Muscle layer of colon (tissue), 2 donors: ENCODE results near the gene PRLR.

ENCODE experiments used
- H3K27ac ChIP-seq: one replicate; pipeline ENCODE4 v1.7.0; 2013; ENCODE audit warnings: low read depth, mild to moderate bottlenecking, low read length, moderate library complexity
- H3K27me3 ChIP-seq, 2 donors: one replicate each; pipeline ENCODE4 v1.7.0; 2013; ENCODE audit warnings: low read length in 2 of 2, mild to moderate bottlenecking in 2 of 2; ENCODE audit not compliant: insufficient read depth in 2 of 2, control insufficient read depth in 1 of 2
- H3K36me3 ChIP-seq: one replicate; pipeline ENCODE4 v1.7.0; 2013; ENCODE audit warnings: mild to moderate bottlenecking, low read length; ENCODE audit not compliant: insufficient read depth
- H3K4me1 ChIP-seq: one replicate; pipeline ENCODE4 v1.7.0; 2013; ENCODE audit warnings: mild to moderate bottlenecking, low read length; ENCODE audit not compliant: insufficient read depth
- H3K4me3 ChIP-seq, 2 donors: one replicate each; pipeline ENCODE4 v1.7.0; 2013; ENCODE audit warnings: low read length in 2 of 2, low read depth in 1 of 2, mild to moderate bottlenecking in 1 of 2, moderate library complexity in 1 of 2
- H3K9ac ChIP-seq: one replicate; pipeline ENCODE4 v1.7.0; 2013; ENCODE audit warnings: low read length
- H3K9me3 ChIP-seq: one replicate; pipeline ENCODE4 v1.7.0; 2013; ENCODE audit warnings: mild to moderate bottlenecking, low read length
- donor health status: abdominal sarcoma.
- donor health status: Adenocarcinoma of cecum.

Gene PRLR

DNA sequence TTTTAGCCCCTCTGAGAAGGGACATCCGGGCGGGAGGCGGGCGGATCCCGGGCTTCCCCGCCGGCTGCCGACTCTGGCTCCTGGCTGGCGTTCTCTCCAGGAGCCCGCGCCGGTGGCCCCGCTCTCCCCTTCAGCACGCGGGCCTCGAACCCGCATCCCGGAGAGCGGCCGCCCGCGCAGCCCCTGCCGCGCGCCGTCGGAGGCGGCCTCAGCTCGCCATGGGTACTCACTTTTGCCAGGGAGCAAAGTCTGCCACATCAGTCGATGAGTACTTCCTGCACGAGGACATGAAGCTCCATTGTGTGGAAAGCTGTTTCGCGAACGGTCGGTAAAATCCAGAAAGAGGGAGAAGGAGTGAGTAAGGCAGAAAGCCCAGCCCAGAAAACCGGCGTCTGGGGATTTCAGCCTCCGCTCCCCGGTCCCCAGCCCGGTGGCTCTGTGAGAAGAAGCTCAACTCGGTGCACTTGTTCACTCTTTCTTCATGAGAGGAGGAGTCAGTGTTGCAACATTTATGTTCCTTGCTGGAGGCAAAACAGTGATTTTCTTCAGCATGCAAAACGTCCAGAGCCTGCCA lies at the start of gene PRLR:
Gene PRLR (minus strand): TSS at position 450 of the 574 bp plus-strand sequence. CDS start 140,867 bp downstream, outside the sequence.
- H3K9me3 ChIP-seq, result no peaks in the 10 kb centered on the region
- peaks cover 13 to 16% of the 10 kb centered on the region in 2 donors for H3K27me3 ChIP-seq
- no peak within 1 kb of the TSS for H3K27ac ChIP-seq
- H3K4me3 ChIP-seq, result peak within 1 kb of the TSS; percentile 24 to 59
- H3K36me3 ChIP-seq, result no peaks in the 10 kb centered on the region
- peaks cover 7% of the 10 kb centered on the region for H3K4me1 ChIP-seq
- H3K9ac ChIP-seq, result no peak within 1 kb of the TSS

DNA sequence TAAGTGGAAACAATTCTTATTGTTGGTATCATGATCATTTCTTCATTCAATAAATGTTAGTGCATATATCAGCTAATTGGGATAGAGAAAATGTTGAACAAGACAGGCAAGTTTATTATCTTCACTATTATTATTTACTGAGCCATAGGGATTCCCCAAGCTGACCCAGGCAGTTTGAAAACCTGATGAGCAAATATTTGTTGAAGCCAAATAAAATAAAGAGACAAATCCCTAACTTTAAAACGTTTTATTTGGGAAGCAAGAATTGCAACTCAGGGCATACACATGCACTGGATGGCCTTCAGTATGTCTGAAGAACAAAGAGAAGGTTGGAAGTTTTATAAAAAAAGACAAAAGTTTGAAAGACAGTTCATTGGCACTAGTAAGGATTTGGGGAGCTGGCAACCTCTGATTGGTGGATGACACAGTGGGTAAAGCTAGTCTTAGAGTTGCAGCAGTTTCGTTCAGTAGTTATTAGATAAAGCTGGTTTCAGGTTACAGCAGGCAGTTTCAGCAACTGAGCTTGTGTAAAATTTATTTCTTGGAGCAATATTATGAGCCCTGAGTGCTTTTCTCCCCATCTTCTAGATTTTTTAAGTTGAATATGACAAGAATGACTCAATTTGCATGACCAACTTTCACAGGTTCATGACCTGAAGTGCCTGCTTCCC lies 44.7 kb upstream of the PRLR start:
- no peak overlapping the region for H3K4me3 ChIP-seq
- no peaks in the 10 kb centered on the region for H3K27me3 ChIP-seq
- H3K9ac ChIP-seq, result no peak overlapping the region
- H3K27ac ChIP-seq, result no peak overlapping the region
- no peaks in the 10 kb centered on the region for H3K4me1 ChIP-seq
- no peaks in the 10 kb centered on the region for H3K9me3 ChIP-seq
- H3K36me3 ChIP-seq, result no peaks in the 10 kb centered on the region

DNA sequence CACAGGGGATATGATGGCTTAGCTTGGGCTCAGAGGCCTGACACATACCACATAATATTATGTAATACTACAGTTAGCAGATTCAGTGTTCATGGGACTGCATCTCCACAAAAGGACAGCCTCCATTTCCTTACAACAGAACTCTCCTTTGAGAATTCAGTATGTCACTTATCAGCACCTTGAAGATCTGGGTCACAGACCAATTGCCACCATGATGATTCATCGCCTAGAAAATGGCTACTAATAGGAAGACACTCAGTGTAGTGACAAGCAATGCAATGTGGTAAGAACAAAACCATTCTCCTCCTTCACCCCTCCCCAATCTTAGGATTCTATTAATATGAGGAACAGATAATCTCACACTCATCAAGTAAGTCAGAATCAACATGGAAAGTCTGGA lies 38.7 kb upstream of the PRLR start:
- Histone ChIP-seq H3K4me3 (no peak overlapping the region), H3K9ac (no peak overlapping the region), H3K4me1 (no peaks in the 10 kb centered on the region), H3K27ac (no peak overlapping the region), H3K36me3 (no peaks in the 10 kb centered on the region), H3K9me3 (no peaks in the 10 kb centered on the region), H3K27me3 (no peaks in the 10 kb centered on the region)

DNA sequence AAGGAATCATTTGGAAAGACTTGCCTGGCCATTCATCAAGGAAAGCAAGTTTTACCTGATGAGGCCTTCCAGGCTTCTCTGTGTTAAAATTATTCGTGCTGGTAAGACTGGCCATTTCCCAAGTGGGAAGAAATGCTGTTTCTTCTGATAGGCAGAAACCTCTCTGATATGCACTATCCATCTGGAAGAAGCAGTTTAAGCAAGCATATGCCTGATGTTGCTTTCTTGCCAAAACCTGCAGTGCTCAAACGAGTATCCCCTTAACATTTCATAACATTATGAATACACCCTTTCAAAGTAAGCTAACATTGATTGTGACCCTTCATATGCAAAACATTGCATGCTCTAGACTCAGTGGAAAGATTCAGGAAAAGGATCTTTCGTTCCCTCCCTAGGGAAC lies 36.0 kb upstream of the PRLR start:
- Histone ChIP-seq H3K9me3 (no peaks in the 10 kb centered on the region), H3K4me1 (no peaks in the 10 kb centered on the region), H3K27ac (no peak overlapping the region), H3K9ac (no peak overlapping the region), H3K4me3 (no peak overlapping the region), H3K27me3 (no peaks in the 10 kb centered on the region), H3K36me3 (no peaks in the 10 kb centered on the region)

DNA sequence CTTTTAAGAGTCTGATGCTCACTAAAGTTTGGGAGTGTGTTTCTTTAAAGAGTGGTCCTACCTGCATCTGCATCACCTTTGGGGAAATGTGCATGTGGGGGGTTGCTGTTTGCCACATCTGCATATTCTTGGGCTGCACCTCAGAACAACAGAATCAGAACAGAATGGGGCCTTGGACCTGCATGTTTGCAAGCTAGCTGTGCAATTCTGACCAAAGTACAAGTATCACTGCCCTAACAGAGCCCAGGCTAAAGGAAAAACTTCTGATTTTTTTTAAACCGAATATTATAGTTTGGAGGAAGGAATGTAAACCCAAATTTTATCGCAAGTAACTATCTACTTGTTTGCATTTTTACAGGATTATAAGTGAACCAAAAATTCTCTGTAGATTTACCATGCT lies 34.2 kb upstream of the PRLR start:
- Histone ChIP-seq H3K27ac (no peak overlapping the region), H3K36me3 (no peaks in the 10 kb centered on the region), H3K4me1 (no peaks in the 10 kb centered on the region)

DNA sequence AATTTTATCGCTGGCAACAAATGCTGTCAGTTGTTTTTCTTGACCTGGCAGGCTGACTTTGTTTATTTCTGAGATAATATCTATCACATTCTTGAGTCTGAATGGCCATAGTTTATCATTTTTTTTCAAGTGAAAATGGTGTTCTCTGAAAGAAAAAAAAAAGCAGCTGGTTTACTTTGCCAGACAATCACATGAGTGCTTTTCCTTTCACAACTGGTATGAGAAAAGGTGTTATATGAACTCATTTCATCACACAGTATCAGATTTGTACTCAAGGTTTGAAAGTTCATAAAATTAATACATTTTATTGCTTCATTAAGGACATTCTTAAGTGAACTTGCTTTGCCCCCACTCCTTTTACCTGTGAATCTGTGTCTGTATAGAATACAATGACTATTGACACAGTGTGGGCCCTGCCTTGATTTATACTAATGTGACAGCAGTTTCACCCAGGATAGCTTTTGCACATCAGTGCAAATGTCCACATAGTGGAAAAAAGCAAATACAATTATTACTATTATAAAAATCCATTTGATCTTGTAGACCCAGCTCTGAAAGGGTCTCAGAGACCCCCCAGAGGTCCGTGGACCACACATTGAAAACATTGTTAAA lies 33.1 kb upstream of the PRLR start:
- H3K4me1 ChIP-seq, result no peaks in the 10 kb centered on the region
- H3K9ac ChIP-seq, result no peak overlapping the region
- no peak overlapping the region for H3K27ac ChIP-seq
- H3K4me3 ChIP-seq, result no peak overlapping the region
- H3K36me3 ChIP-seq, result no peaks in the 10 kb centered on the region
- H3K9me3 ChIP-seq, result no peaks in the 10 kb centered on the region
- H3K27me3 ChIP-seq, result no peaks in the 10 kb centered on the region

More for the DNA sequence above, 34.2 kb upstream of the PRLR start:
- H3K9me3 ChIP-seq, result no peaks in the 10 kb centered on the region
- no peaks in the 10 kb centered on the region for H3K27me3 ChIP-seq
- no peak overlapping the region for H3K4me3 ChIP-seq
- no peak overlapping the region for H3K9ac ChIP-seq

DNA sequence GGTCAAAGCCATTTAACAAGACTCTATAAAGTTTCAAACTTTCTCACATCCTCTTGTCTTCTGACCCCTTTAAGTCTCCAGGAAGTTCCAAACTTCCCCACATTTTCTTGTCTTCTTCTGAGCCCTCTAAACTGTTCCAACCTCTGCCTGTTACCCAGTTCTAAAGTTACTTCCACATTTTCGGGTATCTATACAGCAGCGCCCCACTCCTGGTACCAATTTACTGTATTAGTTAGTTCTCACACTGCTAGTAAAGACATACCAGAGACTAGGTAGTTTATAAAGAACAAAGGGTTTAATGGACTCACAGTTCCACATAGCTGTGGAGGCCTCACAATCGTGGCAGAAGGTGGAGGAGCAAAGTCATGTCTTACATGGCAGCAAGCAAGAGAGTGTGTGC lies 23.3 kb upstream of the PRLR start:
- Histone ChIP-seq H3K36me3 (no peaks in the 10 kb centered on the region), H3K9me3 (no peaks in the 10 kb centered on the region), H3K9ac (no peak overlapping the region), H3K4me3 (no peak overlapping the region), H3K27me3 (no peaks in the 10 kb centered on the region), H3K27ac (no peak overlapping the region), H3K4me1 (no peaks in the 10 kb centered on the region)

DNA sequence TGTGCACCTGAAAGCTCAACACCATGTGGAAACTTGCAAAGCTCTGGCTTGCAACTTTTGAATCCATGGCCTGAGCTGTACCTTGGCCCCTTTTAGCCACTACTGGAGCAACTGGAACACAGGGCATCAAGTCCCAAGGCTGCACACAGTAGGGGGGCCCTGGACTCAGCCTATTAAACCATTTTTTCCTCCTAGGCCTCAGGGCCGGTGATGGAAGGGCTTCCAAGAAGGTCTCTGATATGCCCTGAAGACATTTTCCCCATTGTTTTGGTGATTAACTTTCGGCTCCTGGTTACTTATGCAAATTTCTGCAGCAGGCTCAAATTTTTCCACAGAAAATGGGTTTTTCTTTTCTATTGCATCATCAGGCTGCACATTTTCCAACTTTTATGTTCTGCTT lies 22.7 kb upstream of the PRLR start:
- no peaks in the 10 kb centered on the region for H3K9me3 ChIP-seq
- no peak overlapping the region for H3K4me3 ChIP-seq
- no peak overlapping the region for H3K9ac ChIP-seq
- H3K4me1 ChIP-seq, result no peaks in the 10 kb centered on the region
- no peaks in the 10 kb centered on the region for H3K36me3 ChIP-seq
- H3K27me3 ChIP-seq, result no peaks in the 10 kb centered on the region
- no peak overlapping the region for H3K27ac ChIP-seq

DNA sequence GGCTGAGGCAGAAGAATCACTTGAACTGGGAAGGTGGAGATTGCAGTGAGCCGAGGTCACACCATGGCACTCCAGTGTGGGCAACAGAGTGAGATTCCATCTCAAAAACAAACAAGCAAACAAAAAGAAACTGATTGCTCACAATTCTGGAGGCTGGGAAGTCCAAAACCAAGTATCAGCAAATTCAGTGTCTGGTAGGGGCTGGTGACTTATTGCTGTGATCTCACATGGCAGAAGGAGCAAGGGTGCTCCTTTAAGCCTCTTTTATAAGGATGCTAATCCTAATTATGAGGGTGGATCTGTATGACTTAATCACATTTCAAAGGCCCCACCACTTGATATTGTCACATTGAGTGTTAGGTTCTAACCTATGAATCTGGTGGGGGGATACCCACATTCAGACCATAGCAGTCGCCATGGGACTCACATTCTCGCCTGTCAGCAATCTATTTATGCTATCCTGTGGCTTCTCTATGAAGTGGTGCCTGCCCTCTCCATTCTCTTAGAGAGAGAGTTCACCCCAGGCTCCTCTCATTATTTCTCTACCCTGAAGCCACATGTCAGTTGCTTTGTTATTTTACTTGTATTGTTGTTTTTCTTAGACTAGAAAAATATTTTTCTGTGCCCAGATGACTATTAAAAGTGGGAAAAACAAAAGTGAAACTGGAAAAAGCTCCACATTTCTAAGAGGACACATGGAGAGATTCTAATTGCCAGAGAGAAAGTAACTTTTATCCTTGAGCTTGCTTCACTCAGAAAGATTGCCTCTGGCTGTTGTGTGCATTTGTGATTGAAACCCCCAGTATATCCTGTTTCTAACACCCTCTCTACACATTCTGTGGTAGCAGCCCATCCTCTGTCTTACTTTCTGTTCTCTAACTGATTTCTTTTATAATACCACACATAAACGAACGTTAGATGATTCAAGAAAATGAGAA lies 18.8 kb upstream of the PRLR start:
- Histone ChIP-seq H3K27ac (no peak overlapping the region), H3K36me3 (no peaks in the 10 kb centered on the region), H3K4me3 (no peak overlapping the region), H3K9me3 (no peaks in the 10 kb centered on the region), H3K27me3 (no peaks in the 10 kb centered on the region), H3K9ac (no peak overlapping the region), H3K4me1 (peaks cover 14% of the 10 kb centered on the region)

DNA sequence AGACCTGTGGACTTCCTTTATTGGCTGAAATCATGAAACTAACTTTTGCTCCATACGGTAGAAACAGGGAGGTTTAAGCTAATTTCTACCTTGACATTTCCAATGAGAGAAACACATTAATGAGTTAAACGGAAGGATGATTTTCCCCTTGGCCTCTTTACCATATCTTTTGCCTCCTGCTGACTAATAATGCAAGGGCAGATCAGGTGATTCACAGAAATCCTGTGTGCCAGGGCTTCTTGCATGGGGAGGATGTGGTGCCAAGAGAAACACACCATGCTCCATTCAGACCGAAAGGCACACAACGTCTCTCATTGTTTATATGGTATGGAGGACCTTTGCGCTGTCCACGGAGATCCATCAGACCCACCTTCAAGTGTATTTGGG lies 17.4 kb upstream of the PRLR start:
- Histone ChIP-seq H3K36me3 (no peaks in the 10 kb centered on the region), H3K27me3 (no peaks in the 10 kb centered on the region), H3K9me3 (no peaks in the 10 kb centered on the region), H3K9ac (no peak overlapping the region), H3K4me1 (peaks cover 14% of the 10 kb centered on the region), H3K4me3 (no peak overlapping the region), H3K27ac (no peak overlapping the region)

DNA sequence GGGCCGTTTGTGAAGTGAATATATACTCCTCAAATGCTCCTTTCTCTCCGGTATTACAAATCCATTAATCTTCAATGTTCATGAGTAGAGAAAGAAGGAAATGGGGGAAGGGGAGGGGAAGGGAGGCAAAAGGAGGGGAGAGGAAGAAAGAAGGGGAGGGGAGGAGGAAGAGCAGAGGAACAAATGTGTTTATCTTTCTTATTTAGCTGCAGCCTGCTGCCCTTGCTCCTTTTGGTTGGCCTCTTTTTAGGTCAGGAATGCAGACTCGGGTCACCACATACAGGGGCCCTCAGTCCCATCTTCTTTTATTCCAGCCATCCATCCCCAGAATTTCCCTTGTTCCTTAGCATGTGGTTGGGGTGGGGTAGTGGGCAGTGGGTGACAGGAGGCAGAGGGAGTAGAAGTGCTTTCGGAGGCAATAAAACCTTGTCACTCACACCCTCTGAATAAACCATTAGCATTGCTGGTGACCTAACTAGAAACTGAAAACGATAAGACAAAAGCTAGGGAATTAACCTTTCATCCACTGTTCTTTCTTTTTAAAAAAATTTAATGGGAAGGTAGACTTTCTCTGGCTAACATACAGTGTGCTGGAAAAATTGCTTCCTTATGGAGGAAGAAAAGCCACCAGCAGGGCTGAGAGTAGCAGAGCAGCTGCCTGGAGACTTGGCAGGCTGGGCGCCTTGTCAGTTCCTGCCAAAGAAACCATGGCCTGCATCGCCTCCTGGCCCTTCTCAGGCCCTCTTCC lies 16.8 kb upstream of the PRLR start:
- Histone ChIP-seq H3K4me1 (peaks cover 14% of the 10 kb centered on the region), H3K36me3 (no peaks in the 10 kb centered on the region), H3K4me3 (no peak overlapping the region), H3K27me3 (no peaks in the 10 kb centered on the region), H3K27ac (no peak overlapping the region), H3K9me3 (no peaks in the 10 kb centered on the region), H3K9ac (no peak overlapping the region)
